HG03060 (cell line): Measurements from ENCODE around the gene PRND.

Source experiments
- ATAC-seq: cut with Tn5 transposase; IDR thresholded peaks from one replicate; pipeline ENCODE4 v1.9.1; 2021; ENCODE audit warnings: low read depth, moderate number of reproducible peaks; ENCODE audit not compliant: unreplicated experiment

The PRND gene

GRCh38 chr20:4775322-4776078 is 53.8 kb downstream of the PRND start:
- no peak for ATAC-seq

- no peak for ATAC-seq
Measured at GRCh38 chr20:4776079-4776630, 54.4 kb downstream of the PRND start.
